Stimulated activated CD8-positive, alpha-beta memory T cell treated with anti-CD3 and anti-CD28 coated beads, Interleukin-2, amount 100 ng/mL, for 1 hour (primary cell): Measurements from ENCODE around the gene LRP1.

Experiments
- DNase-seq, 2 donors: peaks; one replicate each; pipeline ENCODE4 v3.0.0-alpha.2; 2020; ENCODE audit warnings: low read depth in 2 of 2

Gene LRP1

DNA sequence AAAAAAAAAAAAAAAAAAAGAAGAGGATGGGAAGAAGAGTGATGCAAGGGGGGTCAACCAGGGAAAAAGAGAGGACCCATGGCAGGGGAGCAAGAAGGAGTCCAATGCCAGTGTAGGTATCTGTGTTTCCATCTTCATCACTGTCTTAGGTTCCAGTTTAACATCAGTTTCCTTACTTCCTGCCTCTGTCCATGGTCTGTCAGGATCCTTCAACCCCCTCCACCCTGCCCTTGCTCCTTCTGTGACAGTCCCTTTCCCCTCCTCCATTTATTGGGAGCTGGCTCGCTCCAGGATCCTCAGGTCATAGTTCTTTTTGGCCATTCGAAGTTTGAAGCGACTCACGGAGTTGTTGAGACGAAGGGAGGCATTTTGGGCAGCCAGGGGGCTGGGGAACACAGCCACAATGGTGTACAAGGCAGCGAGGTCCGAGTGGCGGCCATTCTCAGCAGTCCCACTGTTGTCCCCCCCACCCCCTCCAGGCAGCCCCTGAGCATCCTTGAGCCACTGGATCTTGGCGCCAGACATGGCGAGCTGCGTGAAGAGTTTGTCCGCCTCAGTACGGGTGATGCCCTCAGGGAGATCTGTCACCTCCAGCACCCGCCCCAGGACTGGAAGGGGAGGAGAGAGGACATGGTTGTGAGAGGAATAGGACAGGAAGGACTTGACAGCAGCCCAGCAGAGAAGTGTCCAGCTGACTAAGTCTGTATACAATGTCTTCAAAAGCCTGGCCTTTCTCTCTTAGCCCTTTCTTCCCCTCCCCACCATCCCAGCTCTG, 126.4 kb downstream of the LRP1 start:
- no peak for DNase-seq

DNA sequence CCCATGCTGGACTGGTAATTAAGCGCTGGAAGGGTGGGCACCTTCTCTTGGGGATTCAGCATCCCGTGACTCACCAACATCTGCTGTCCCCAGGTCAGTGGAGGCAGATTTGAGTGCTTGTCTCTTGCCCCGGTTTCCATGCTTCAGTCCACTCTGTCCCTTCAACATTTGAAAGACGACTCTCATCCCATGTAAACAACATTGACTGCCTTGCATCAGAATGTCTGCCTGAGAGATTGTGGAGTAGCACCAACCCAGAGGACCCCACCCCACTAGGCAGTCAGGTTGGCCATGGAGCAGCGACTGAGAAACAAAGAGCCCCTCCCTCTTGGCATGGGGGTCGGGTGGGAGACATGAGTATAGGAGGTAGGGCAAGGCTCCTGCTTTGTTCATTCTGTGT, 127.6 kb downstream of the LRP1 start:
- DNase-seq: no peak

DNA sequence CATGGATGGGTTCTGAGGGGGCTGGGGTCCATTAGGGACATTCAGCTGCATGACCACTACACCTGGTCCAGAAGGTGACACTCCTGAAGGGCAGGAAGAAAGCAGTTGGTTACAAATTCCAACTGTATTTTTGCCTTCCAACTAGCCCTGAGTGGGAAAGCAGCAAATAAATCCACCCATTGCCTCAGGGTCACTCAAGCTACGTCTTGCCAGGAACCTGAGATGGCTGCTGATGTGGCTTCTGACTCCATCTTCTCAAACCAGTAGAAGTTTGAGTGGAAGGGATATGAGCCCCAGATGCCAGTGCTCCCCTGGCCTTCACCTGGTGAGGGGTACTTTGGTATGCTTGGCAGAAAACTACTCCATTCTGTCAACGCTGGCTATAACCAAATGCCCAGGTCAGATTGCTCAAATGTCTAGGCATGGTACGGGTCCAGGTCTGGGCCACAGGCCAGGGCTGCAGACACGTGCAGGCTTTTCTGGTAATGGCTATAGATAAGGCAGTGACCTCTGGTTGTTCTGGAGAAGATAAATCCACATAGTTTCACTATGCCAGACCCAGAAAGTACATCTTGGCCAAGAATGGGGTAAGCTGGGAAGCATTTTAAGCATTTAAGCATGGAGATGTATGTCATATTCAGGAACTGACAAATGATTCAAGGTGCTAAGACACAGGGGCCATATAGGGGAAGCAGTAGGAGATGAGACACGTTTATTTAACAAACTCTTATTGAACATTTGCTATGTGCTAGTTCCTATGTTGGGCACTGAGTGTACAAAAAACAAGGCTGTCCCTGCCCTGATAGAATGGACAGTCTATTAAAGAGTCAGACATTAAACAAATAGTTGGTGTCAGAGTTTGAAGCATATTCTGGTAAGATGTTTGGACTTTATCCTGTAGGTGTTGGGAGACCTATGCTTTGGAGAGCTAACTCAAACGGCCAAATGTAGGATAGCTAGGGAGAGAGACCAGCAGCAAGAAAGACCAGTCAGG, 131.0 kb downstream of the LRP1 start:
- DNase-seq: no peak

DNA sequence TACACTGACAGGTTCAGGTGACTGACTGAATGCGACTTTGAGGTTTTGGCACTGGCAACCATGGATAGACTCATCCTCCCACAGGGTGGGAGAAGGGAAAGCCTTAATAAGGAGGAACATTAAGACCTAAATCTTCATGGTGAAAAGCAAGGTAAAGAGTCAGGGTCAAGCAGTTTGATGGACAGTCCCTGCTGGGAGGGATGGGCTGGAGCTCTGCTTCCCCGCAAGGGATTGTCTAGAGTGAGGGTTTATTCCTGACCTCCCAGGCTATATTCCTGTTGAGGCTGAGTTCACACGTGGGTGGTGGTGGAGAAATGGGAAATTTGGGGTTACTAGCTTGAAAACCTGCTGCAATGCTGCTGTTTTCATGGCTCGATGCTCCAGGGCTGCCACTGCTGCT, 132.1 kb downstream of the LRP1 start:
- no peak for DNase-seq

DNA sequence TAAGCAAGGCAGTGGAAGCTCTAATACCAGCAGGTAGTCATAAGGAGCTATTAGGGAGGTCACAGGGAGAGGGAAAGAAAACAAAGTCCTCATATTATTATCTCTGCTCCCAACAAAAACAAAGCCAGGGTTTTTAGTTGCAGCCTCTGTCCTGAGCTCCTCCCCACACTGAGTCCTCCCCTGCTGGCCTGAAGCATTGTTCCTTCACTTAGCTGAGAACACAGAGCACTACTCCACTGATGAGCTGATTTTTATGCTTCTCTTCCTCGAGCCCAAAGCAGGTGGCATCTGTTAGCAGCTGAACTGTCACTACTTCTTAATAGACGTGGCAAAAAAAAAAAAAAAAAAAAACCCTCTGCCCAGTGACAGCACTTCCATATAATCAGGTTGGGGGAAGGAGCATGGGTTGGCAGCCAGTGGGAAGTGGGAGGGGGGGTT, 133.2 kb downstream of the LRP1 start:
- DNase-seq: no peak

DNA sequence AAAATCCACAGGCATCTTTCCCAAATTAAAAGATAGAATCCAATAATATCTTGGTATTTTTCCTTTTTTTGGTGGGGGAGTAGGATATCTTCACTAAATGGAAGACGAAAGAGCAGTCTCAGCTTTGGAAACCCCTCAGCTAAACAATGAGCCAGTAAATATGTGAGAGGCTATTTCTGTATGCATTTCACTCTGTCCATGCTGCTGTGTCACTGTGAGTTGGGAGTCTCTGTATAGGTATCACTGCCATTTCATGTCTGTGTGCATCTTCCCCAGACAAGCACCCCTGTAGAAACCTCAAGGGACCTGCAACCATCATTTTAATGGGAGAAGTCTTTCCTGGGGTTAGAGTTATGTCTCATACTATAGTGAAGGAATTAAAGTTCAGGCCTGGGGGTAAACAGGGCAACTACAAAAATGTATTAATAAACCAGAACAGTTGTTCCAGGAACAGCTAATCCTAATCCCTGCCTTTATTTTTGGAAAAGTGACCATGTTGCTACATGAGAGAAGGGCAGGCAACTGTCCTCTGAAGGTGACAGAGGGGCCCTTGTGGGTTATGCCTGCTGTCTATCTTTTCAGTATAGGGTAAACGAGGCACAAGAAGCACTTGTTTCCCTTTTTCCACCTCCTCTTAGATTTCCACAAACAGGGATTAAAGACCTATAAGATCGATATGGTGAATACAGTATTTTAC, 134.0 kb downstream of the LRP1 start:
- no peak for DNase-seq
